ENCODE results near the gene FIP1L1.

- peak; percentile 51 for TF ChIP-seq CTCF (IDR thresholded peaks at IDR 0.05; ENCODE audit: poor library complexity, severe bottlenecking)
- no peak for TF ChIP-seq EP300 (conservative IDR thresholded peaks at IDR 0.05; ENCODE audit: poor library complexity, severe bottlenecking)
- no peak for TF ChIP-seq REST (IDR thresholded peaks at IDR 0.05; ENCODE audit: borderline replicate concordance)
These were observed 113.7 kb downstream of the FIP1L1 start for GRCh38 chr4:53490965-53491622.
